Left lung (tissue), 10 donors: ENCODE measurements around the gene CSRNP2. TPM values are rescaled to one million over a fixed set of nuclear protein-coding genes. Genes with fewer than 3 reads are reported as not detected.
"Not testable (repeated sequence)": the region's sequence is repeated elsewhere in the genome, so short reads cannot be mapped to it uniquely, and the experiment has no call there.

Experiments
- ATAC-seq: fragments of 200-7000 bp; cut with Tn5 transposase; one replicate; pipeline ENCODE4 v1.9.1; 2020; ENCODE audit warnings: moderate library complexity
- DNase-seq, 4 donors: peaks; one replicate each; pipeline ENCODE4 v3.0.0-alpha.2; 2013 to 2020
- H3K27ac ChIP-seq, 2 donors: fragments of 200-600 bp; sonication (generic) in 1 of 2; one replicate each; pipeline versions ENCODE4 v1.5.0 to v1.8.0; 2020 to 2021
- H3K27me3 ChIP-seq, 2 donors: fragments of 200-600 bp; sonication (generic) in 1 of 2; one replicate each; pipeline versions ENCODE4 v1.5.0 to v1.8.0; 2020 to 2021
- H3K36me3 ChIP-seq, 2 donors: fragments of 200-600 bp; sonication (generic) in 1 of 2; one replicate each; pipeline versions ENCODE4 v1.5.0 to v1.8.0; 2020 to 2021
- H3K4me1 ChIP-seq, 2 donors: fragments of 200-600 bp; one replicate each; pipeline ENCODE4 v1.8.0; 2021
- H3K4me3 ChIP-seq, 2 donors: fragments of 200-600 bp; sonication (generic) in 1 of 2; one replicate each; pipeline versions ENCODE4 v1.5.0 to v1.8.0; 2020 to 2021; ENCODE audit warnings: mild to moderate bottlenecking in 1 of 2
- H3K9me3 ChIP-seq, 2 donors: fragments of 200-600 bp; sonication (generic) in 1 of 2; one replicate each; pipeline versions ENCODE4 v1.5.0 to v1.8.0; 2020 to 2021
- intact Hi-C, 2 donors: fragments of 100-400 bp; cut with DNase I; formaldehyde crosslinking; loops; one replicate each; pipeline versions ENCODE4 v1.11.2 to v1.14.2; 2022
- polyA plus RNA-seq, 6 donors: library from polyadenylated mRNA; unstranded; fragments of 120-200 nt; gene quantifications; one replicate each; pipeline ENCODE4 v1.2.1, GENCODE V29; 2013; ENCODE audit not compliant: insufficient read length in 6 of 6
- total RNA-seq, 2 donors: library from RNA; stranded (reverse); fragmentation: NEBNext Ultra II Directional; extraction: Animal tissue kit (Norgen Biotek cat#: 25700); gene quantifications; one replicate each; pipeline ENCODE4 v1.2.1, GENCODE V29; 2021
- TF ChIP-seq, protein P1 (sequence below), 2 donors: fragments of 200-600 bp; sonication (generic) in 1 of 2; IDR thresholded peaks; one replicate each; pipeline versions ENCODE4 v1.5.0 to v1.8.0; 2021; ENCODE audit warnings: antibody characterized with exemption in 2 of 2
- donor health status: DM: no; HTN: yes; CAD: no.
- donor health status: DM: no; HTN: no; CAD: no.

The CSRNP2 gene
- total and polyA plus RNA-seq, 8 donors = 25.2 to 40.9 (median 34.6) TPM

DNA sequence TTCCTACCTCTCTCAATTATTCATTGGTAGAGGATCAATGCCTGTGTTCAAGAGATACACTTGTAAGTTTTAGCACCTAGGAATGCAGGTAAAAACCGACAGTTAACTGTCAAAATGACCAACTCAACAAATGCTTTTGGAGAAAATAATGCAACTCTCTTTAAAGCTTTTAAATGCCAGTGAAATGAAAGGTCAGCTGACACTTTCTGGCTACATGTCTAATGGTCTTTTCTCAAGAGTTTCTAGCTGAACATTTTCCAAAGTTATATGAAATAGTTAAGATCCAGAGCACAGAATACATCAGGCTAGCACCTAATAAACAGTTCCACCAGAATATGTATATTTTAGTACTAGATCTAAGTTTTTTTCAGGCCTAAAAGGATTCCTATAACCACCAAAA is 2.0 kb downstream of the CSRNP2 start:
- no peaks in the 10 kb centered on the region for H3K36me3 ChIP-seq
- no peaks in the 10 kb centered on the region for H3K9me3 ChIP-seq
- no peaks in the 10 kb centered on the region for H3K27me3 ChIP-seq
- DNase-seq (peak in 2 of 4 donors; percentile 5 to 37), ATAC-seq (no peak)
- intact Hi-C loops = no loop called here
- H3K4me3 ChIP-seq = no peak overlapping the region
- no peak overlapping the region for H3K27ac ChIP-seq
- H3K4me1 ChIP-seq = peaks cover 7 to 26% of the 10 kb centered on the region in 2 donors
- TF ChIP-seq, protein P1, sequence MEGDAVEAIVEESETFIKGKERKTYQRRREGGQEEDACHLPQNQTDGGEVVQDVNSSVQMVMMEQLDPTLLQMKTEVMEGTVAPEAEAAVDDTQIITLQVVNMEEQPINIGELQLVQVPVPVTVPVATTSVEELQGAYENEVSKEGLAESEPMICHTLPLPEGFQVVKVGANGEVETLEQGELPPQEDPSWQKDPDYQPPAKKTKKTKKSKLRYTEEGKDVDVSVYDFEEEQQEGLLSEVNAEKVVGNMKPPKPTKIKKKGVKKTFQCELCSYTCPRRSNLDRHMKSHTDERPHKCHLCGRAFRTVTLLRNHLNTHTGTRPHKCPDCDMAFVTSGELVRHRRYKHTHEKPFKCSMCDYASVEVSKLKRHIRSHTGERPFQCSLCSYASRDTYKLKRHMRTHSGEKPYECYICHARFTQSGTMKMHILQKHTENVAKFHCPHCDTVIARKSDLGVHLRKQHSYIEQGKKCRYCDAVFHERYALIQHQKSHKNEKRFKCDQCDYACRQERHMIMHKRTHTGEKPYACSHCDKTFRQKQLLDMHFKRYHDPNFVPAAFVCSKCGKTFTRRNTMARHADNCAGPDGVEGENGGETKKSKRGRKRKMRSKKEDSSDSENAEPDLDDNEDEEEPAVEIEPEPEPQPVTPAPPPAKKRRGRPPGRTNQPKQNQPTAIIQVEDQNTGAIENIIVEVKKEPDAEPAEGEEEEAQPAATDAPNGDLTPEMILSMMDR (IDR thresholded peaks at IDR 0.05) = no peak

DNA sequence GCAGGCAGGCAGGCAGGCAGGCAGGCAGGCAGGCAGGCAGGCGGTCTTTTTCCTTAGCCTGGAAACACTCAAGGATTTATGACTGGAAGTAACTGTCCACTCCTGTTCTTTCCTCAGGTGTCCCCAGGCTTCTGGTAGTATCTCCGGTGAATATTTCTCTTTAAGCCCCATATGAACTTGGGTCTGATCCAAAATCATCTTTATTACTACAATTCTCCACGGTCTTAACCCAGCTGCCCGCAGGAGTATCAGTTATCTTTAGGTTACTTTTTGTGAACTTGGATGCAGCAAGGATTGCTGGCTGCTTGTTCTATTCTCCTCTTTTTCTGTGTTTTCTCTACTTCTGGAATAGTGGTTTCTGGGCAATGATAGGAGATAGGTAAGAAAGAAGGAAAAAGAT is 3.3 kb downstream of the CSRNP2 start:
- no peak for DNase-seq
- TF ChIP-seq, protein P1 (IDR thresholded peaks at IDR 0.05) = no peak
- Histone ChIP-seq H3K9me3 (no peaks in the 10 kb centered on the region), H3K36me3 (no peaks in the 10 kb centered on the region), H3K4me3 (no peak overlapping the region), H3K27ac (no peak overlapping the region), H3K27me3 (no peaks in the 10 kb centered on the region), H3K4me1 (peaks cover 7 to 31% of the 10 kb centered on the region in 2 donors)
- intact Hi-C loops = no loop called here
- no peak for ATAC-seq

DNA sequence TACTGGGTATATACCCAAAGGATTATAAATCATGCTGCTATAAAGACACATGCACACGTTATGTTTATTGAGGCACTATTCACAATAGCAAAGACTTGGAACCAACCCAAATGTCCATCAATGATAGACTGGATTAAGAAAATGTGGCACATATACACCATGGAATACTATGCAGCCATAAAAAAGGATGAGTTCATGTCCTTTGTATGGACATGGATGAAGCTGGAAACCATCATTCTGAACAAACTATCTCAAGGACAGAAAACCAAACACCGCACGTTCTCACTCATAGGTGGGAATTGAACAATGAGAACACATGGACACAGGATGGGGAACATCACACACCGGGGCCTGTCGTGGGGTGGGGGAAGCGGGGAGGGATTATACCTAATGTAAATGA is 4.5 kb downstream of the CSRNP2 start:
- H3K4me3 ChIP-seq, H3K27me3 ChIP-seq, ATAC-seq, H3K9me3 ChIP-seq, H3K36me3 ChIP-seq, intact Hi-C loops, DNase-seq, H3K27ac ChIP-seq: not testable (repeated sequence)
- H3K4me1 ChIP-seq = peaks cover 7 to 31% of the 10 kb centered on the region in 2 donors

DNA sequence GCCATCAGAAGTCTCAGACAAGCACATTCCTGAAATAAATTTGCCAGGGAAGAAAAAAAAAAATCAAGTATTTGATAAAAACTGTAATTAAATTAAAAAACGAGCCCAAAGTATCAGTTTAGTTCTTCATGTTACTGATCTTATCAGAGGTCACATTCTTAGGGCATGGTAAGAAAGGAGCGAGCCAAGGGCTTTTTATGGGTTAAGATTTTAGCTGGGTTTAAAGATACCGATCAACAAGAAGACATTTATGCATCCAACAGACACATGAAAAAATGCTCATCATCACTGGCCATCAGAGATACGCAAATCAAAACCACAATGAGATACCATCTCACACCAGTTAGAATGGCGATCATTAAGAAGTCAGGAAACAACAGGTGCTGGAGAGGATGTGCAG is 5.0 kb downstream of the CSRNP2 start:
- H3K27me3 ChIP-seq, intact Hi-C loops, H3K4me3 ChIP-seq, H3K27ac ChIP-seq, ATAC-seq, H3K9me3 ChIP-seq, DNase-seq: not testable (repeated sequence)
- Histone ChIP-seq H3K36me3 (peaks cover 0 to 11% of the 10 kb centered on the region in 2 donors), H3K4me1 (peaks cover 7 to 27% of the 10 kb centered on the region in 2 donors)

DNA sequence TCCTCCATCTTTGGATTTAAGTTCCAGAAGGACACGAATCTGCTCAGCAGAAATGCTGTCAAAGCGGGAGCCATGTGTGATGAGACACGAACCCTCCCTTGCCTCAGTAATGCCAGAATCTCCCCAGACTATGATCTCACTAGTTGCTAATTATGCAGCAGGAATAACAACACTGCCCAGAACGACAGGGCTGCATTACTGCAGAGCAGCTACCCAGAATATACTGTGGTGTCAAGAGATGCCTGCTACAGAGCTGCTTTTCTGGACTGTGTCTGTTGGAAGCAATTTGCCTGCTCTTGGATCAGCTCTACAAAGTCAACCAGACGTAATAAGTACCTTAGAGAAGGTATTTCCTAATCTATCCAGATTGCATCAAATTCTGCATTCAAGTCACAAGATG is 5.5 kb downstream of the CSRNP2 start:
- peak; percentile 50 for ATAC-seq
- peaks cover 7 to 27% of the 10 kb centered on the region in 2 donors for H3K4me1 ChIP-seq
- H3K9me3 ChIP-seq = no peaks in the 10 kb centered on the region
- peaks cover 0 to 15% of the 10 kb centered on the region in 2 donors for H3K36me3 ChIP-seq
- no peaks in the 10 kb centered on the region for H3K27me3 ChIP-seq
- H3K4me3 ChIP-seq = no peak overlapping the region
- H3K27ac ChIP-seq = no peak overlapping the region
- DNase-seq = peak in 1 of 4 donors; percentile 8
- TF ChIP-seq, protein P1 (IDR thresholded peaks at IDR 0.05) = no peak
- intact Hi-C loops = no loop called here

DNA sequence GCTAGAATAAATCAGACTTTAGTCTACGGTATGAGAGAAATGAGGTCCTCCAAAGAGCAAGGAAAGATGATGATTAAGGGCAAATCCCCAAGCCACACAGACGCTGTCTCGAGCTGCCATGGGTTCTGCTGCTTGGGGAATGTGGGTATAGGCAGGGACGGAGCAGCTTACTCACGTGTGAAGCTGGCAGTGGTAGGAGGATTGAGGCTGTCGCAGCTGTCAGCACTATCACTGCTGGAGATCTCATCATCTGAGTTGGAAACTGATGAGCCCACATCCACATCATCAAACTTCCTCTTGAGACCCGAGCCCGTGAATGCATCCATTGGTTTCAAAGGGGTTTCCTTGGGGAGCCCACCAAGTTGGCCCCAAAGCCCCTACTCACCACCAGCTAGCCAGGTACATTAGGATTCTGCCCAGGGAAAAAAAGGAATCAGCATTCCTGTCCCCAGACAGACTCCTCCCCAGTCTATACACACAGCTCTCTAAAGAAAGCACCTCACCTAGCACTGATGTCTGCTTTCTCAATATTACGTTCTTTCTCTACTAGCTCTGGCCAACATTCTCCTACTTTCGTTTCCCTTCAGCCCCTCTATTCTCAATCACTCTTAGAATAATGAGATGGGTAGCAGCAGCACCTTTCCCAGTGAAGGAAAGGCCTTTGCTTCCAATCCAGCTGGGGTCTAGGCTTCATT is 7.0 kb downstream of the CSRNP2 start:
- ATAC-seq = no peak
- Histone ChIP-seq H3K4me3 (no peak overlapping the region), H3K9me3 (no peaks in the 10 kb centered on the region), H3K27me3 (no peaks in the 10 kb centered on the region), H3K36me3 (peaks cover 0 to 29% of the 10 kb centered on the region in 2 donors), H3K27ac (no peak overlapping the region), H3K4me1 (peaks cover 0 to 14% of the 10 kb centered on the region in 2 donors)
- TF ChIP-seq, protein P1 (IDR thresholded peaks at IDR 0.05) = no peak
- intact Hi-C loops = no loop called here
- DNase-seq = no peak
